GM19438 (cell line): Measurements from ENCODE around the gene LPO.

Experiments
- ATAC-seq: cut with Tn5 transposase; IDR thresholded peaks from one replicate; pipeline ENCODE4 v1.9.1; 2021; ENCODE audit warnings: low read depth; ENCODE audit not compliant: unreplicated experiment

Gene LPO

DNA sequence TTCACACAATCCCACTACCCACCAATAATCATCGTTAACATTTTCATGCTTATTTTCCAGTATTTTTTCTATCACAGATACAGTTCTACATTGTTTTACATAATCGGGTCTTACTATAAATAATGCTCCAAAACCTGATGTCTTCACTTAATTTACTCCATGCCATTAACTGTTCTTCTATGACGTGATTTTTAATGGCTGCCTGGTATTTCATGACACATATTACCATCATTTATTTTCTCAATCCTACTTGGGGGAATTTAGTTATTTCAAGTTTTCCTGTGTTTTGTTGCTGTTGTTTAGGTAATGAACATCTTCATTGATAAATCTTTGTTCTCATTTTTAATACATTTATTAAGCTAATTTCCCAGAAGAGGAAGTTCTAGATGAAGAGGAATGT is 14.7 kb downstream of the LPO start:
- no peak for ATAC-seq

DNA sequence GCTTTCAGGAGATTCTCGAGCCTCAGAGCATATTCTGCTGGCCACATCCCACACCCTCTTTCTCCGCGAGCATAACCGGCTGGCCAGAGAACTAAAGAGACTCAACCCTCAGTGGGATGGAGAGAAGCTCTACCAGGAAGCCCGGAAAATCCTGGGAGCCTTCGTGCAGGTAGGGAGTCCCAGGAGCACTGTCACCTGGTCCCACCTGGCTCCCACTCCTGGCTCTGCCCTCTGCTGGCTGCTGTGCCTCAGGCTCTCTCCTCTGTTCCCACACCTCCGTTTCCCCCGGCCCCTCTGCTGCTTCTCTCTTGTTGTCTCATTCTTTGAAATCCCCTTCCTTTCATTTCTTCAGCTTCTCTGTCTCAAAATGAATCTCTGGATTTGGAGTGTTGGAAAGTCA is 16.4 kb downstream of the LPO start:
- ATAC-seq = no peak

DNA sequence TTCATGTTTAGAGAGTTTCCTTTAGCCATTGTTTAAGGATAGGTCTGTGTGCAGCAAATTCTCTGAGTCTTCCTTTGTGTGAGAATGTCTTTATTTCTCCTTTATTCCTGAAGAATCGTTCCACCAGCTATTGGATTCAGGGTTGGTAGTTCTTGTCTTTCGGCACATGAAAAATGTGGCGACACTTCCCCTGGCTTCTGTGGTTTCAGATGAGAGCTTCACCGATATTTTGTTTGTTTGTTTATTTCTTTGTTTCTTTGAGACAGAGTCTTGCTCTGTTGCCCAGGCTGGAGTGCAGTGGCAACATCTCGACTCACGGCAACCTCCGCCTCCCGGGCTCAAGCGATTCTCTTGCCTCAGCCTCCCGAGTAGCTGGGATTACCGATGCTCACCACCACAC is 23.8 kb downstream of the LPO start:
- ATAC-seq = no peak

DNA sequence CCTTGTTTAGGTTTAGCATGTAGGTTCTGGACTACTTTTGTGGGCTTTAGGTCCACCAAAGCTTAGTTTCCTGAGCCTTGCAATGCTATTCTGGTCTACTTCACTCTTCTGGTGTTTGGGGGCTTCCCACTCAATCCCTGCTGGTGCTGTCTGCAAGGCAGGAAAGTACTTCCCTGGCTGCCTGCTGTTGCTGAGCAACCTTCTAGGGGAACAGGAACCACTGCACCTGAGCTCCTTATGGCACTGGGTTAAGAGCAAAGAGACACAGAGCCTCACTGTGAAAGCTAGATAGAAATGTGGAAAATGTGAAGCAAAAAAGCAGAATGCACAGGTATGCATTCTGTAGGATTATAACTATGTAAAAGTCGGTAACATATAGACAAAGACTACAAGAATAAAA is 25.4 kb downstream of the LPO start:
- ATAC-seq = no peak

DNA sequence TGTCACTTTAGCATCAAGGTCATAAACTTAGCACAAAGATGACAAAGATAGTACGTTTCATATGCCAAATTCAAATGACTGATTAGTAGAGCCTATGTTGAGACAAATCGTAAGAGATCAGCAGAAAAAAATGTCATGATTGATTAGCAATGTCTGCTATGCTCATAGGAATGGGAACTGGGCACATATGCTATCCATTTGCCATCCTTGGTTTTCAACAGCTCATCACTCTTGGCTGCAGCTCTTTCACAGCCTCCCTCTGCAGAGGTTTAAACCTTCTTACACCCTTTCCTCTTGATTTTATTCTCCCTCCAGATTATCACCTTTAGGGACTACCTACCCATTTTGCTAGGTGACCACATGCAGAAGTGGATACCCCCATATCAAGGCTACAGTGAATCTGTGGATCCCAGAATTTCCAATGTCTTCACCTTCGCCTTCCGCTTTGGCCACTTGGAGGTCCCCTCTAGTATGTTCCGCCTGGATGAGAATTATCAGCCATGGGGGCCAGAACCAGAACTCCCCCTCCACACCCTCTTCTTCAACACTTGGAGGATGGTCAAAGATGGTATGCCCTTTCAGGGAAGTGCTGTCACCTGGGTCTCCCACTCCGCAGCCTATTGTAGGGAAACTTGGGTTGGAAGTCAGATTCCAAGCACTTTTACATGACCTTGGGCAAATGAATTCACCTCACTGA is 26.2 kb downstream of the LPO start:
- no peak for ATAC-seq

DNA sequence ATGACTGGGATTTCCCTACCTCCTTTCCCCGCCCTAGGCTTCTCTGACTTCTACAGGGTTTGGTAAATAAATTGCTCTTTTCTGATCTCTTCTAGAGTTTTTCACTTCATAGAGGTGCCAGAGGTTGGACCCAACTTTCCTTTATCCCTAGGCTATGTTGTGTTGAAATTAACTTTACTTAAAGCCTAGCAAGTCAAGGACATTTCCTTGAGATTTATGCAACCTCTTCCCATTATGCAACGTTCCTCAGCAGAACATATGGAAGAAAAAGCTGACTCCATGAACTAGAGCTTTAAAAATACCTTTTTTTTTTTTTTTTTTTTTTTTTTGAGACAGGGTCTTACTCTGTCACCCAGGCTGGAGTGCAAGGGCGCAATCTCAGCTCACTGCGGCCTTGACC is 26.9 kb downstream of the LPO start:
- no peak for ATAC-seq

DNA sequence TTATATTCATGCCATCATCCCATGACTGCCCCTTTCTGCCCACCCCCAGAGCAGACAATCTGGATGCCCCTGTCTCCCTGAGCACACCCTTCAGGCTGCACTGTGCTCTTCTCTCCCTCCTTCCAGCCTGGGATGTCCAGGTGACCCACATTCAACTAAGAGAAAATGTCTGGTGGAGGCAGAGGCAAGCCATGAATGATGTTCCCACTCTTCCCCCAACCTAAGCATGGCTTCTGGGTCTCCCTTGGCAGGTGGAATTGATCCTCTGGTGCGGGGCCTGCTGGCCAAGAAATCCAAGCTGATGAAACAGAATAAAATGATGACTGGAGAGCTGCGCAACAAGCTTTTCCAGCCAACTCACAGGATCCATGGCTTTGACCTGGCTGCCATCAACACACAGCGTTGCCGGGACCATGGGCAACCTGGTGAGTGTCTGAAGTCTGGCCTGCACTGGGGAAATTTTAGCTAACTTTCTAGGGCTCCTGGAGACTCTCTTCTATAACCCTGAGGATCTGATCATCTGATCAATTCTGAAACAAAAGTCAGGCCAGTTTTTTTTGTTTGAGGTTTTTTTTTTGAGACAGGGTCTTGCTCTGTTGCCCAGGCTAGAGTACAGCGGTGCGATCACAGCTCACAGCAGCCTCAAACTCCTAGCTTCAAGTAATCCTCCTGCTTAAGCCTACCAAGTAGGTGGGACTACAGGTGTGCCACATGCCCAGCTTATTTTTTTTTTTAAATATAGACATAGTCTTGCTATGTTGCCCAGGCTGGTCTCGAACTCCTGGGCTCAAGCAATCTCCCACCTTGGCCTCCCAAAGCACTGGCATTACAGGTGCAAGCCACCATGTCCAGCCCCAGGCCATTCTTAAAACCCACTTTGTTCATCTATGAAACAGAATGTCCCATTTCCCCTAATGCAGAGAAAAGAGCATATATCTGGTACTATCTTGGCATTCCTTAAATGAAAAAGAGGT is 27.8 kb downstream of the LPO start:
- ATAC-seq = no peak

DNA sequence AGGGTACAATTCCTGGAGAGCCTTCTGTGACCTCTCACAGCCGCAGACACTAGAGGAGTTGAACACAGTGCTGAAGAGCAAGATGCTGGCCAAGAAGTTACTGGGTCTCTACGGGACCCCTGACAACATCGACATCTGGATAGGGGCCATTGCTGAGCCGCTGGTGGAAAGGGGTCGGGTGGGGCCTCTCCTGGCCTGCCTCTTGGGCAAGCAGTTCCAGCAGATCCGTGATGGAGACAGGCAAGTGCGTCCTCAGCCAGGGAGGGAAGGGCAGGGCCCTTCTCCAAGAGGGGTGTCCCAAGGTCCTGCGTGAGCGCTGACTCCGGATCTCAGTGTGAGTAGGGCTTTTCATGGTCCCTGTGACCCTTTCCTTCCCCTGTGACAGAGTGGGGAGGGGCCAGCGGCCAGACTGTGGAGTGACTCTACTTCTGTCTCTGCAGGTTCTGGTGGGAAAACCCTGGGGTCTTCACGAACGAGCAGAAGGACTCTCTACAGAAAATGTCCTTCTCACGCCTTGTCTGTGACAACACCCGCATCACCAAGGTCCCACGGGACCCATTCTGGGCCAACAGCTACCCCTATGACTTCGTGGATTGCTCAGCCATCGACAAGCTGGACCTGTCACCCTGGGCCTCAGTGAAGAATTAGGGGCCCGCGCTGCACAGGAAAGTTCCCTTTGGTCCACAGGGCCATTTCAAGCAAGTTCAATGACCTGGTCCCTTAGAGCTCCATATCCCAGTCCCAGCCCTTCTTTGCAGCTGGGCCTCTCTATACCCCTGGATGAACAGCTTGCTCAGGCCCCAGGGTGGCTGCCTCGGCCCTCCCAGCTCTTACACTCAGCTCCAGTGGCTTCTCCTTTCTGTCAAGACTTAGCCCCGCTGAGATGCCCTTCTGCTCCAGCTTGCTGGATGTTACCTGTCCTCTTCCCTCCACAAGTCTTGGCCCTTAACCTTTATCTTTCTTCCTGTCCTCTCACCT is 29.3 kb downstream of the LPO start:
- no peak for ATAC-seq

DNA sequence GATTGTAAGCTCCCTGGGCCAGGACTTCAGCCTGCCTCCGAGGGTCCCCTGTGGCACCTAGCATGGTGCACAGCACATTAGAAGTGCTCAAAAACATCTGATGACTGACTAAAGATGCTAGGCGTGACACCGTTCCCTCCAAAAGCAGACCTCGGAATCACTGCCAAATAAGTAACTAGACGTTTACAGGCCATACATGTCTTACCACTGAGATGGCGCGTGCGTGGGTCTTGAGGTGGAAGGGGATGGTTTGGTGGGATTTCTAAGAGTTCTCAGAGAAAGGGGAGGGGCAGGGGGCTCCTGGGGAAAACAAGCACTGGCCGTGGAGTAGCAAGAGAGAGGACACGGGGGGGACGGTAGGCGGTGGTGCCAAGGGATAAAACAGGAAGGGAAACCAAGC is 29.9 kb downstream of the LPO start:
- ATAC-seq = no peak

DNA sequence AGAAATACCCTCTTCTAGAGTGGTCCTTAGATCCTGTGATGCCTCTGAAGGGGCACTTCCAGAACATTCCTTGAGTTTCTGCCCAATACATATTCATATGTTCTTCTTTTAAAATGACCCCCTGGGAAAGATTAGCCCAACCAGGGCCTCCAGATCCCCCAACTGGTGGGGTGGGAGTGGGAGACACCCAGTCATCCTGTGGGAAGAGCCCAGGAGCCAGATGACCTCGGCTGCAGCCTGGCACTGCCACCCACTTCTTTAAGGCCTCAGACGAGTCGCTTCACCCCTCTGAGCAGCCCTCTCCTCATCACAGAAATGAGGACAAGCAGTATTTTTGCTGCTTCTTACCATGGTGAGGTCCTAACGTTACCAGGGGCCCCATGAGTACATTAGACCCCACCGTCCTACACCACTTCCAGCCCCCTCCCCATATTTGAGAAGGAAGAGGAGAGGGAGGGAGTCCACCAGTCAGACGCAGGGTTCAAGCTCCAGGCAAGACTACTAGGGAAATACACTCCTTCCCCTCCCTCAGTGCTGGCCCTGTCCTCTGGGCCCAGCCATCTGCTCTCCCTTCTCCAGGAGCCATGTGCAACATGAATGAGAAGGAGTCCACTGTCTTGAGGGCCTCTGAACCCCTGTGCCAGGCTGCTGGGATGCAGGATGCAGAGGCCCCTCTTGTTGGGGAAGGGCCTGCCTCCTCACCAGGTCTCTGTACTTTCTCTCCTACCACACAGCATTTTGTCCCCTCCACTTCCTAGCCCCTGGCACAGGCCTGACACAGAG is 30.6 kb downstream of the LPO start:
- ATAC-seq = no peak

DNA sequence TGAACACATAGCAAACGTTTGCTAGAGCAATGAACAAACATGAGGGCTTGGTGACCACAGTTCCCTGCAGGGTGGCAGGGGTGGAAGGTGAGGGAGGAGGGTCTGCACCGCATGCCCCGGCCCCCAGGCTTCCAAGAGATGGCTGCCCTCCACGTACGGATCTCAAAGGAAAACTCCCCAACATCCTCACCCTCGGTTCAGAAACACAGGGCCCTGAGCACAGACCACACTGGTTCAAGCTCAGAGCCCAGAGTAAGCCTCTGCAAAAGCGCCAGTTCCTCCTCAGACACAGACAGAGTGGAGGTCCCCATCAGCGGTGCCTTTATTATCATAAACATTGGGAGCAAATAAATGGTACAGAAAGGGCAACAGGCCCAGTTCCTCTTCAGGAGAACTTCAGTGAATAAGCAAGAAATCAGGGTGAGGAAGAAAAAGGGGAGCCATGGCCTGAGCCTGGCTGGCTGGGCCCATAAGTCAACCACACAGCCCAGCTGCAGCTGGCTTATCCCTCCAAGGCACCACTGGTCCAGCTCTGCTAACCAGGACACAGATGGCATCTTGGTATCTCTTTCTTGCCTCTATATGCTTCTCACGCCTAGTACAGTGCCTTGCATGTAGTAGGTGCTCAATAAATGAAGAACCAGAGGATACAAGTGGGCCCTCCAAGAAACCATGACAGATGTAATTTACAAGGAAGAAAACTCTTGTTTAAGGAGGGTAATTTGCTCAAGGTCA is 31.3 kb downstream of the LPO start:
- ATAC-seq = no peak

DNA sequence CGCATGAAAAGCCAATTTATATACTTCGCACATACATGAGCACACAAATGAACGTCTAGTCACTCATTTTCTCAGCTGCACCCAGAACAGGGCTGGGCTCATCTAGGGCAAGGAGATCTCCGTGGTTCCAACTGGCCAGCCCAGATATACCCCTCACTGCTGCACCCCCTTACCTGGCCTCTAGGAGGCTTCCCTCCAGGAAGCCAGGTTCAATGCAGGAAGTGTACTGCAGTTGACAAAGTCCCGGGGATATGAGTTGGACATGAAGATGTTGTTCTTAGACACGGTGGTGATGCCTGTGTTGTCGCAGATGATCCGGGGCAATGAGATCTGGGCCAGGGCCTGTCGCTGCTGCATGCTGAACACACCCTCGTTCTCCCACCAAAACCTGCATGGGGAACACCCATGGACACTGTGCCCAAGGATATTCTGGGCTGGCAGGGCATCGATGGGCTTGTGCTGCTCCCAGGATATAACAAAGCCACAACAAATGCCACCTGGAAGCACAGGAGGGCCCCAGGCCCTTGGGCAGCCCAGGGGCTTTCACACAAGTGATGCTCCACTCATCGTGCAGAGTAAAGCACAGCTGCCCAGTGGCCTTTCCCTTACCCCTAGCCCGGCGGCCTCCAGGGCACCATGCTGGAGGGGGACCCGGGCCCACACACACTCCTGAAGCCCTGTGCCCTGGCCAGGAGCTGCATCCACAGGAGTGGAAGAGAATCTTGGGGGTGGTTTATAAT is 32.3 kb downstream of the LPO start:
- no peak for ATAC-seq

DNA sequence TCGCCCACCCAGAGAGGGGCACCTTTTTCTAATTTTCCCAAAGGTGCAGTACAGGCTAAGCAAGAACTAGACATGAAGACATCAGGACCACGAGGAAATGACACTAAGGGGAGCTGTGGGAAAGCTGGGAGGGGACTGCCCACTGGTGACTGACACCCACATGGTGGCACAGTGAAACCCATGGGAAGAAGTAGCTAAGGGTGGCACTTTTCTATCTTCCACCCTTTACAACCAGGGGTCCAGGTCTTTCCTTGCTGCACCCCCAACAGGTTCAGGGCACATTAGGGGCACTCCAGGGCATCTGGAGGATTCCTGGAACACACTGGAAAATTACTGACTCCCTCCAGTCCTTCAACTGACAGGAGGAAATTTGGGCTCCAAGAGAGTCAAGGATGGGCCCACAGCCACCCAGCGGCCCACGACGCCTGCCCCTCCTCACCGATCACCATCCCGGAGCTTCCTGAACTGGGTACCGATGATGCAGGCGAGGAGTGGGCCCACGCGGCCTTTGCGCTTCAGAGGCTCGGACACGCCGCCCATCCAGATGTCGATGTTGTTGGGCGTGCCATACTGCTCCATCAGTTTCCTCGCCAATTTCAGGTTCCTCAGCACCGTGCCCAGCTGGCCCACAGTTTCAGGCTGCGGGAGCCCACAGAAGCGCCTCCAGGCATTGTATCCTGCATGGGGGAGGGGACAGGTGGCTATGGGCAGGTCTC is 33.0 kb downstream of the LPO start:
- no peak for ATAC-seq

DNA sequence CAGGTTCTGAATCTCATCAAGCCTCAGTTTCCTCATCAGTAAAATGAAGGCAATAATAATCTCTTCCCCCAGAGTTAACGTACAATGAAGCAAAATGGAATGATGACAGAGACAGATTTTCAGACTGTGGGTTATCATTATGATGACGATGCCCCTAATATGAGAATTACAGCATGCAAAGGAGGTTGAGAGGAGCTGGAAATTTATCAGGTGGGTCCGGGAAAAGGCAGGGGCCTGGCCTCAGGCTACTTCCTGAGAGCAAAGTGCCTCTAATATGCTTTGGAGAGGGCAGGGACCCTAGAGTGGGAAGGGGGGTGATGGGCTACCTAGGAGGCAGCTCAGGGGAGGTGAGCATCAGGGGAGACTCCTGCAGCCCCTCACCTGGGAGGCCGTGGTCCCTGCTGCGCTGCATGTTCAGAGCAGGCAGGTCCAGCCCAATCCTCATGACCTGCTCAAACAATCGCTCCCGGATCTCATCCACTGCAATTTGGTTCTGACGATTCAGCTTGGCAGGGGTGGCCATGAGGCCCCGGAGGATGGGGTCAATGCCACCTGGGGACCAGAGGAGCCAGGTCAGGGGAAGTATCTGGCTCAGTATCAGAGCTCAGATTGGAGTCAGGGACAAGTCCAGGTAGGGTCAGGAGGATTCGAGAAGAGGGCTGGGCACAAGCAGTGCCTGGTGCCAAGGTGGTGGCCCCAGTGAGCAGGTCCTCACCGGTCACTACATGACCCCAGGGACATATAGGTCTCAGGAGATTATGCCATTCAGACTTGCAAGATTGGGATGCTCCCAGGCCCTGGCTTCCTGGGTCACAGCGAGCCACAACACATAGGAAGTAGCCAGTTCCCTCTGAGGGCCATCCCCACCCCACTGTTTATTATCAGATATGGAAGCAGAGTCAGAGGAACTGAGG is 34.2 kb downstream of the LPO start:
- no peak for ATAC-seq

DNA sequence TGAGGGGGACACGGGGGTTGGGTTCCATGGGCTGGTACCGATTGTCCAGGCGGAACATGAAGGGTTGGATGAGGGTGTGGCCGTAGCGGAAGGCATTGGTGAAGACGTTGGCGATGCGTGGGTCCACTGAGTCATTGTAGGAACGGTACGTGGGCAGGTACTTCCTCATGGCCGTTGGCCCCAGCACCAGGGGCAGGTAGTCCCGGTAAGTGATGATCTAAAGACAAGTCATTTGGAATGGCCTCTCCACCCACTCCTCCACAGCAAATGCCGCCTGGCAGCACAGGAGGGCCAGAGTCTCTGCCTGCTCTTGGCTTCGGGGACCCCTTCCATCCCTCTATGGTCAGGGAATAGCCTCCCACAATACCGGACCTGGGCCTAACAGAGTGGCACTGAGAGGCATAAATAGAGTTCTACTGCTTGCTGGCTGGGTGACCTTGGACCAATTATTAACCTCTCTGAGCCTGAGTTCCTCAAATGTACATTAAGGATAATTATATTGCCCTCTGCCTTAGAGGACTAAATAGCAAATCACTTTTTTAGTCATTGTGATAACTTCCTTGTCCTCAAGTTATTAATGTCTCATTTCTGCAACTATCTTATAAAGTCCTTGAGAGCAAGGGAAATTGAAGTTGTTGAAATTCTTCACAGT is 35.2 kb downstream of the LPO start:
- no peak for ATAC-seq

DNA sequence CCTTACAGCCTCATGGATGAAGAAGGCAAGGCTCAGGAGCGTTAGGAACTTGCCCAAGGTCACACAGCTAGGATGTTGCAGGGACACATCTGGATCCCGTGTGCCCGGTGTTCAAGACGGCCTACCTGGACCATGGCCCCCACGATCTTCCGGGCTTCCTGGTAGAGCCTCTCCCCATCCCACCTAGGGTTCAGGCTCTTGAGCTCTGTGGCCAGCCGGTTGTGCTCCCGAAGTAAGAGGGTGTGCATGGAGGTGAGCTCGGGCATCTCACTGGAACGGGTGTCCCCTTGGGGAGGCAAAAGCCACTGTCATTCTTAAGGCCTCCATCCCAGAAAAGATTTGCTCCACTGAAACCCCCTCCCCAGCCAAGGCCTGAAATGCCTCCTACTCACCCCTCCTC is 37.0 kb downstream of the LPO start:
- ATAC-seq = no peak

DNA sequence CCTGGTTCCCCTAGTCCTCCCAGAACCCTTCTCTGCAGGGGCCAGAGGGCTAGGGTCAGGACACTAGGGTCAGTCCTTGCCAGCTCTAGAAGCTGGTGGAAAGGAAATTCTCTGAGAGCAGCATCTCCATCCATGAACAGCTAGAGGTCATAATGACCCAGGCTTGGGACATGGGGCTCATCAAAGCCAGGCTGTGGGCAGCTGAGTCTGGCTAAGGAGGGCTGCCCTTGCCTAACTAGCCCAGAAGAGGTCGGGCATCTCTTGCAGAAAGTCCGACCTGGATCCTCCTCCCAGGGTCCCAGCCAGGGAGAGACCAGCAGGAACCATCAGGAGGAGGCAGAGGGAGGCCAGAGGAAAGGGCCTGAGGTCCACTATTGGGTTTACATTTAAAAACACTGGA is 38.0 kb downstream of the LPO start:
- no peak for ATAC-seq
